CD1c-positive myeloid dendritic cell (primary cell): Measurements from ENCODE around the gene CFAP77.

Experiments used
- DNase-seq: peaks from one replicate; pipeline ENCODE4 v3.0.0-alpha.2; 2016; ENCODE audit errors: extremely low spot score

The CFAP77 gene

GRCh38 chr9:132487980-132488535 is 78.0 kb downstream of the CFAP77 start:
- DNase-seq, result no peak

DNA sequence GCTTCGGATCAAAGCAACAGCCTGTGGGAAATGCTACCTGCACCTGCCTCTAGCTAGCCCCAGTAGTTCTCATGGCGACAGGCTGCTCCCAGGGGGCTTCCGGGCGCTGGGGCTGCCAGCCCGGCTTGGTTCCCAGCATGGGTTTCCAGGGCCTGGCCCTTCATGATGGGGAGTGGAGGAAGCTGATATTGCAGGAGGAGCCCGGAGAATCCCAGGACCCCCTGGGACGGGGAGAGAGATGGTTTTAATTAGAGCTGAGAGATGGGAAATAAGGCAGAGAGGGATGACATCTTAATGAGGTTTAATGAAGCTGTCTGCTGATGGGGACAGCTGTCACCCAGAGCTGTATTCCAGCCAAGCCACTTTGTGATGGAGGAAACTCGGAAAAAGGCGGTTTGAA is 78.6 kb downstream of the CFAP77 start:
- DNase-seq, result no peak

GRCh38 chr9:132489536-132489935 is 79.5 kb downstream of the CFAP77 start:
- DNase-seq, result no peak

- no peak for DNase-seq
Observed at GRCh38 chr9:132494857-132495256, 84.8 kb downstream of the CFAP77 start.

DNA sequence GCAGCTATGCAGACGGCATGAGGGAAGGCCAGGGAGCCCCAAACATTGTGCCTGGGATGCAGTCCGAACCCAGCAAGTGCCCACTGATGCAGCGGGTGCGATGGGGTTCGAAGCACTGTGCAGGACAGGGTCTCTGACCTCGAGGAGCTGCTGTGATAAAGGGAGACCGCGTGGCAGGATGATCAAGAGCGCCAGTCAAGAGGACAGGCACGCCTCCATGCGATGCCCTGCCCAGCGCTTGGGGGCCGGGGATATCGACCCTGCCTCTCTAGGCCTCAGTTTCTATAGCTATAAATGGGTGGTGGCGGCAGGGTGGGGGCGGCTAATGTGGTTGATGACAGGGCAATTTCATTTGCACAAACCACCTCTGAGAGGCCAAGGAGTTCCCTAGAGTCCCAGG is 87.7 kb downstream of the CFAP77 start:
- no peak for DNase-seq

DNA sequence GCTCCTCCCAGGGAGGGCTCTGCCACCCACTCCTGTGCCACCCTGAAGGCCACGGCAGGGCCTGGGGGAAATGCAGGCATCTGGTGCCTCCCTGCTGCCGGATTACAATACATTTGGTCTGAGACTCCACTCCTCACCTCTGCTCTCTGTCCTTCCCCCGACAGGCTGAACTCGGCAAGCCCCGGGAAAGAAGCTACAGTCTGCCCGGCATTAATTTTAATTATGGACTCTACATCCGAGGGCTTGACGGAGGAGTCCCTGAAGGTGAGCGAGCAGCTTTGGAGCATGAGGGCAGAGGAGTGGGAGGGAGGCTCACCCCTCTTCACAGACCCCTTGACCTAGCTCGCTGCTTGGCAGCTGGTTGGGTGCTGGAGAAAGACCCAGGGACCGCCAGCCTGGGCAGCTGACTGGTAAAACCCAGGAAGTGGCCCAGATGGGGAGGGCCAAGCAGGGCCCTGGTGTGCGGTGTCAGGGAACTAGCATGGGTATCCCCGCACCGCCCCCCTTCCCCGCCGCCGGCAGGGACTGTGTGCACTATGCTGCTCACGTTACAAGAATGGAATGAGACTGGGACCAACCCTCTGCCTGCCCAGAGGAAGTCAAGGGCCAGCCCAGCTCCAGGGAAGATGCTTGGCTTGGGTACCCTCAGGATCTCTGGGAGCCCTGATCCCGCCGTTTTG is 88.7 kb downstream of the CFAP77 start:
- no peak for DNase-seq

- DNase-seq, result no peak
Observed at GRCh38 chr9:132499251-132499650, 89.2 kb downstream of the CFAP77 start.

DNA sequence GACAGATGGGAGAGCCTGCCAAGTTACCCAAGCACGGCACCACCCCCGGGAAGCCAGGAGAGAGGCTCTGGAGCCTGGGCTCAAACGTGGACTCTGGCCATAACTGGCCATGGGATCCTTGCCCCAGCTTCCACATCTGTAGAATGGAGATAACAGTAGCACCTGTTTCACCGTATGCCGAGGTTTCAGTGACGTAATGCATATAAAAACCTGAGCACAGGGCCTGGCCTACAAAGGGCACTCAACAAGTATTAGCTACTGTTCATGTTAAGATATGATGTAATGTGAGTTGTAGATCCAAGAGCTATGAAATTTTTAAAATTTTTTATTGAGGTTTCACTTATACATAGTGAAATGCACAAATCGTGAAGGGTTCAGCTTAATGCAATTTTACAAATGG is 90.2 kb downstream of the CFAP77 start:
- no peak for DNase-seq

DNA sequence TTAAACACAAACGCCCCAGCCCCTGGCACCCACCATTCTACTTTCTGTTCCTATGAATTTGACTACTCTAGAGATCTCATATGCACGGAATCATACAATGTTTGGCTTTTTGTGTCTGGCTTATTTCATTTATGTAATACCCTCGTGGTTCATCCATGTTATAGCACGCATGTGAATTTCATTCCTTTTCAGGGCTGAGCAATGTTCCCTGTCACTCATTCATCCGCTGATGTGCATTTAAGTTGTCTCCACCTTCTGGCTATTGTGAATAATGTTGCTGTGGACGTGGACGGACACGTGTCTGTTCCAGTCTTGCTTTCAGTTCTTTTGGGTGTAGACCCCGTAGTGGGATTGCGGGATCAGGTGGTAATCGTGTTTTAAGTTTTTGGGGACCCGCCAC is 92.5 kb downstream of the CFAP77 start:
- no peak for DNase-seq

- DNase-seq, result no peak
Observed at GRCh38 chr9:132503116-132503515, 93.1 kb downstream of the CFAP77 start.

GRCh38 chr9:132504488-132504887 is 94.5 kb downstream of the CFAP77 start:
- DNase-seq, result no peak

DNA sequence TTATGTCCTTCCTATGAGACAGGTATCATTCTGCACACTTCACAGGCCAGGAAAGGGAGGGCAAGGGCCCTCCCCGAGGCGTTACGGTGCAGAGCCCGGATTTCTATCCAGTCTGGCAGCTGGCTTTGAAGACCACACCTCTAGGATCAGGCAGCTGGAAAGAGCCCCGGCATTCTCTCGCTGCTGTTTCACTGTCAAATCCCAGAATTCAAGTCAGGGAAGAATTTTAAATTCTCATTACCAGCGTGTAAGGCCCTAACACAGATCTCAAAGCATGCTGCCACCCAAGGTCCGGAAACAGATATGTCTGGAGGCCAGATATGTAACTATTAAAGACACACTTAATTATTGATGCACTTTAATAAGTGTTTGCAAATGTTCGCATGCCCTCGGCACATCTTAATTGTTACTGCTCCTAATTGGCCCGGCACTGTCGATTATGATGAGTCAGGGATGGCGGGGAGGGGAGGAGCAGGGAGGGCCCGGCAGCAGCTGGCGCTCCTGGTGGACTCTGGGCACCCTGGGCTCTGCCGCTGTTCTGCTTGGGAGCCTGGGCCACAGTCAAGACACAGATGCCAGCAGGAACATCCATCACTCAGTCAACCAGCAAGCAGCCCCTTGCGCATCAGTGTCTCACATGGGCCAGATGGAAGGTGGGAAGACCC is 96.1 kb downstream of the CFAP77 start:
- DNase-seq, result no peak

DNA sequence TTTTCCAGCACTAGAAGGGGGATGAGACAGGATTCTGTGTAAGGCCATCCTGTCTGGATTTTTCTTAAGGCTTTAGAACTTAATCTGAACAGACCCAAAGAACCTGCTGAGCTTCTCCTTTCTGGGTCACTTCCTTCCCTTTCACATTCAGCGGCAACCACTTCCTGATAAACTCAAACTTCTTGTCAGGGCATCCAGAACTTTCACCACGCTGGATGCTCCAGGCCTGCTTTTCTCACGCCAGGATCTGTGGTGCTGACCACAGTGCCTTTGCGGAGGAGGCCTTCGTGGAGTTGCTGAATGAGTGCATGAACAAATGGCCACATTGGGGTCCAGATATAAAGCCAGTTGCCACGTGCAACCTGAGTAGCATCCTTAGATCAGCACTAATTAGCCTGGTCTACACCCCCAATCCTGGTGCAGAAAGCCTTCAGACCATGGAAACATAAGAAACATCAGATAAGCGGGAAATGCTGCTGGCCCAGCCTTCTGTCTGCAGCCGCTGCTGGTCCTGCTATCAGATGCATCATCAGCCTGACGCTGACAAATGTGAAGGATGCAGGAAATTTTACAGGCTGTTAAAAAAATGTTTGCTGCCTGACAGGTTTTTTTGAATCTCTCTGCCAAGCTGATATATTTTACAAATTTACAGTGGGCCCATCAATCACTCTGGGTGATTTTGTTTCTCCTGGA is 97.1 kb downstream of the CFAP77 start:
- DNase-seq, result peak; percentile 38

DNA sequence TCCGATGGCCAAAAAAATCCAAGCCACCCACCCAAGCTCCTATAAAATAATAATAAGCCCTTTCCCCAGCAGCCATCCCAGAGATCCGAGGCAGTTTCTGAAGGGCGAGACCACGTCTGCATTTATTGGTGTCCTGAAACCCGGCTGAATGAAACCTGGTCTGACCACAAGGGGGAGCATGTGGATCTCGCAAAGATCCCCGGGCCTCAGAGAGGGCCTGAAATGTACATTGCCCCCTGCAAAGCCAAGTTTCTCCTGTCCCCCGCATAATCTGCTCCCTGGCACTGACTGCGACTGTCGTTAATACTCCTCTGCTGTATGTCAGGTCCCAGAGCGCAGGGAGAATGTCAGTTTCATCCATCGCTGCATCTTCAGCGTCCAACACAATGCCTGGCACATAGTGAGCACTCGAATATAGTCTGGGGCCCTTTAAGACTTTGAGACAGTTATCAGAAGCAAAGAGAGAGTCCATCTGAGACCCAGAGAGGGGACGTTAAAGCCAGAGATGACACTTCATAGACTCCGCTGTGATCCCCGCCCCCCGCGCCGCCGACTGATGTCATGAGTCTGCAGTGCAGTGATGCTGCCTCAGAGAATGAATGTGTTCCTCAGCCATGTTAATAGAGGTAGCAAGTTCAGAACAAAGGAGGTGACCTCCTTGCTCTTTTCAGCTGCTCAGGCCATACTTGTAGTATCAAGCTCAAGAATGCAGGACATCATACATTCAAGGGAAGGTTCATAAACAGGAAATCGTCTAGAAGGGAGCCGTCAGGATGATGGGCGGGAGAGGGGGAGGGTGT is 97.9 kb downstream of the CFAP77 start:
- peak; percentile 62 for DNase-seq

GRCh38 chr9:132509928-132510874 is 100.2 kb downstream of the CFAP77 start:
- DNase-seq, result no peak

DNA sequence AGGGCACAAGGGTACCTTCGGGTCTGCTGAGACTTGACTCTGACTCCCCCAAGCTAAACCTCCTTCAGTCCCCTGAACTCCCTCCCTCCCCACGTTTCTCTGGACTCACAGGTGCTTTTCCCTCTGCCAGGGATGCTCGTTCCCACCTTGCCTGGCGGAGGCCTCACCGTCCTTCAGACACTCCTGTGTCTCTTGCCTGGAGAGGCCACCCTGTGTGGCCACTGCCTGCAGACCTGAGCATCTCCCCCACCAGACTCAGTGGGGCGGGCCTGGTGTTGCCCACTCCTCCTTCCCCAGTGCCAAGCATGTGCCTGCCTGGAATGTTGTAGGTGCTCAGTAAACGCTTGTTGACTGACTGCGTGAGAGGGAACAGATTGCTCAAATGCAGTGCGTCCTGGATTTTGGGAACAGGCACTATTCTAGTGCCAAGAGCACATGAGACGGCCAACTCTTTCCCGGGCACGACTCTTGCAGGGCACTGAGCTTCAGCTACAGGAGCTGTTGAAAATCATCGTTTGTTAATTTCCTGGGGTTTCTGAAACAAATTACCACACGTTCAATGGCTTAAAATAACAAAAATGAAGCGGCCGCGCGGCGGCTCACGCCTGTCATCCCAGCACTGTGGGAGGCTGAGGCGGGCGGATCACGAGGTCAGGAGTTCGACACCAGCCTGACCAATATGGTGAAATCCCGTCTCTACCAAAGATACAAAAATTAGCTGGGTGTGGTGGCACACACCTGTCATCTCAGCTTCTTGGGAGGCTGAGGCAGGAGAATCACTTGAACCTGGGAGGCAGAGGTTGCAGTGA is 101.4 kb downstream of the CFAP77 start:
- DNase-seq, result no peak

DNA sequence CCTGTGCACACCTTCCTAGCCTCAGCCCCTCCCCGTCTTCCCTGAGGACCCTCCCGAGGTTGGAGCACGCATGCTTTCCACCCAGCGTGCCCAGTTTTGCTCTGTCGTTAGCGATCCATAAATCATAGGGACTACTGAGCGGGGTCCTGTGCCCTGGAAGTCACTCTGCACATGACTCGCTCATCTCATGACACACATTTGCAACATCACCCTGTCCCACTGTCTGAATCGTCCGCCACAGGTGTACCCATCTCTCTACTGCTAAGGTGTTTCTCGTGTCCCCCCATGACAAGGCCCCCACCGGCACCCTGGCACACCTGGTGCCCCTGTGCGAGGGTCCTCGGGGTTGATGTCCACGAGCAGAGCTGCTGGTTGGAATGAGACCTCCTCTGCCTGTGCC is 103.4 kb downstream of the CFAP77 start:
- no peak for DNase-seq

GRCh38 chr9:132514011-132514744 is 104.2 kb downstream of the CFAP77 start:
- no peak for DNase-seq

GRCh38 chr9:132514821-132515220 is 104.8 kb downstream of the CFAP77 start:
- no peak for DNase-seq
